NCI-H1694 (cell line): ENCODE results near the gene PRR14.
"Not testable (repeated sequence)": the region's sequence is repeated elsewhere in the genome, so short reads cannot be mapped to it uniquely, and the experiment has no call there.

Experiments
- DNase-seq: peaks from one replicate; lab custom pipeline; 2025; lab: John Stamatoyannopoulos, UW

PRR14 gene

GRCh38 chr16:30632454-30632853 lies 18.3 kb upstream of the PRR14 start:
- not testable (repeated sequence) for DNase-seq

GRCh38 chr16:30633526-30633925 lies 17.2 kb upstream of the PRR14 start:
- DNase-seq: no peak

GRCh38 chr16:30636599-30636998 lies 14.2 kb upstream of the PRR14 start:
- no peak for DNase-seq

- not testable (repeated sequence) for DNase-seq
Observed at GRCh38 chr16:30637139-30637538, 13.6 kb upstream of the PRR14 start.

- peak; percentile 28 for DNase-seq
Observed at GRCh38 chr16:30637944-30638343, 12.8 kb upstream of the PRR14 start.

GRCh38 chr16:30641378-30641982 lies 9.3 kb upstream of the PRR14 start:
- no peak for DNase-seq

GRCh38 chr16:30644334-30644830 lies 6.4 kb upstream of the PRR14 start:
- DNase-seq: peak; percentile 11

- DNase-seq: no peak
Observed at GRCh38 chr16:30645727-30646126, 5.0 kb upstream of the PRR14 start.

- DNase-seq: no peak
Observed at GRCh38 chr16:30647274-30647571, 3.5 kb upstream of the PRR14 start.

- no peak for DNase-seq
Observed at GRCh38 chr16:30649725-30650368, 913 bp upstream of the PRR14 start.

- DNase-seq: no peak
Observed at GRCh38 chr16:30651124-30652004, 604 bp downstream of the PRR14 start.

- no peak for DNase-seq
Observed at GRCh38 chr16:30652005-30652296, 1.2 kb downstream of the PRR14 start.

GRCh38 chr16:30652718-30653117 lies 2.0 kb downstream of the PRR14 start:
- DNase-seq: no peak

- DNase-seq: no peak
Observed at GRCh38 chr16:30654856-30655255, 4.1 kb downstream of the PRR14 start.

- no peak for DNase-seq
Observed at GRCh38 chr16:30655815-30656347, 5.1 kb downstream of the PRR14 start.

- DNase-seq: no peak
Observed at GRCh38 chr16:30656388-30656787, 5.6 kb downstream of the PRR14 start.

- no peak for DNase-seq
Observed at GRCh38 chr16:30656974-30657865, 6.5 kb downstream of the PRR14 start.

- peak; percentile 99 for DNase-seq
Observed at GRCh38 chr16:30657866-30658730, 7.3 kb downstream of the PRR14 start, which contains the start of gene FBRS. TSS of gene FBRS (plus strand) at chr16:30658431. CDS start at chr16:30659519, 1,088 bp downstream.

- DNase-seq: peak; percentile 85
Observed at GRCh38 chr16:30658731-30659506, 8.2 kb downstream of the PRR14 start.
